GM19023 (cell line): ENCODE results near the gene CERS3.

ENCODE experiments used
- ATAC-seq: cut with Tn5 transposase; IDR thresholded peaks from one replicate; pipeline ENCODE4 v1.9.1; 2021; ENCODE audit warnings: mild to moderate bottlenecking, moderate library complexity; ENCODE audit not compliant: unreplicated experiment

The CERS3 gene

GRCh38 chr15:100531204-100531603 lies 2.5 kb upstream of the CERS3 start:
- no peak for ATAC-seq

GRCh38 chr15:100529556-100529955 lies 806 bp upstream of the CERS3 start:
- ATAC-seq = no peak

DNA sequence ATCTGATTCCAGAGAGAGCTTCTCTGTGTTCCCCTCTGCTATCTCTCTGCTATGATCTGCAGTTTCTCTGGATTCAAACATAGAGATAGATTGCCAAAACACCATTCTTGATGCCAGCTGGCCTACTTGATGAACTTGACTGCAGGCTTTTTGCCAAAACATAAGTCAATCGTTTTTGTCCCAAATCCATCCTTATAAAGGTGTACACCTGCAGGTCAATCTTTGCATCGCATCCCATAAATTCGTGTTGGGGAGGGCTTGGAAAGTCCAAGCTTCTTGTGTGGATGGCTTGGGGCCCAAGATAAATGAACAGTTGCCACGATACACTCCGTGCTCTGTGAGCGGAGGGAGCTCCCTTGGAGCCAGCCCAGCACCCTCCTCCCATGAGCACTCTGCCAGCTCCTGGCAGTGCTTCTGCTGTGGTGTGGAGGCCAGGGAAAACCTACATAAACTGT lies 2.7 kb downstream of the CERS3 start:
- ATAC-seq = no peak

DNA sequence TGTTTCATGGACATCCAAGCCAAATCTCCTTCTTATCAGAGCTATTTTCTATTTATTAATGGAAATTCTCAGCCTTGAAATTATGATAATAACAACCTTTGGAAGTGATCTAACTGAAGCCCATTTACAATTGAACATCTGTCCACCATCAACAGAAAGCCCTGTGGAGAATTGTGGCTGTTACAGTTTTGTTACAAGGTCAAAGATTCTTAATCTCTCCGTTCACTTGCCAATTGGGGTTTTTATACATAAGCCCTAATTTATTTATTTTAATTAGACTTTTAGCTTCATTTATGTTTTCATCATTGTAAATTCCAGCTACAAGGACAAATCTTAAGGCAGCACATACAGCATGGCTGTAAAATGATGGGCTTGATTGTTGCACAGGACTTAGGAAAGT lies 3.3 kb downstream of the CERS3 start:
- no peak for ATAC-seq

DNA sequence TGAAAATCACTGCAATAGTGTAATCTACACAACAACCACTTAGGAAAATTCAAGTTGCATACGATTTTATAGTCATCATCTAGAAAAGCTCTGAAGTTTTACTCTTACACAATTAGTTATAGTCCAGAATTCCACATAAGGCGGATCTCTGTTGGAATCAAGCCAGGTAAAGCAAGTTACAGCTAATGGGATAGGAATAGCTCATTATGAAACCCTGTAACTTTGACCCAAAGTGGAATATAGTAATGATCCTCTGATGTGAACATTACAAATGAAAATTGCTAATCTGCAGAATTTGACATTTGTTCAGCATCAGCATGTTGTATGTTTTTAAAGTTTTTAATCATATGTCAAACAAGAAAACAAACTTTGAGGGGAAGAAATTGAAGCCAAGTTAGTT lies 4.4 kb downstream of the CERS3 start:
- ATAC-seq = no peak

GRCh38 chr15:100521907-100522306 lies 6.8 kb downstream of the CERS3 start:
- no peak for ATAC-seq

DNA sequence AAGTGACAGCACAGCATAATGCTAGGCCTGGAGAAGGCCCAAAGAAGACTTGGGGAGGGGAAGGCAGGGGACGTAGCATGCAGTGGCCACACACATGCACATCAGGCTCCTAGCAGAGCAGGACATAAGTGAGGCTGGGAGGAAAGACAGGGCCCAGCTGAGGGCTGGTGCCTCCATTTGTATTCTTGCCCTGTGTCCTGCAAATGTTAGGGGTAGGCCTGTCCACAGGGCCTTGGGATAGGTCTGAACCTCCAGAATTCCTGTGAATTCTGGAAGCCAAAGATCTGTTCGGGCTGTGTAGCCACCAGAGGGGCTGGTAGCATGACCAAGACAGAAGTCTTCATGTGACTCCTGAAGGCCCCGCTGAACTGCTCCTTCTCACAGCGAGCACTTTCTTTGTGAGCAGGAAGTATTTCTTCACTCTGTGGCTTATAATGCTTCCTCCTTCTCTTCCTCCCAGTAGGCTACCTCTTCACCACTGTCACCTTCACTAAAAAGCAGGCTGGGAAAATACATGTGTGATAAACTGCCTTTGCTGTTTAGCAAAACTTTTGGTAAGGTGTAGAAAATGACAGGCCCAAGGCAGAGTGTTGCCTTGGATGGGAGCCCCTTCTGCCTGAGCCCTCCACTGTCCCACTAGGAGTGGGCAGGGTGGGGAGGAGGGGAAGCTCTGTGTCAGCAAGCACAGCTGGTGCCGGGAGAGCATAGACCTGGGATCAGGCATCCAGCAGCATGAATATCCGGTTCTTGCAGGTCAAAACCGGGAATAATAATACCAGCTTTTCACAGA lies 8.4 kb downstream of the CERS3 start:
- ATAC-seq = no peak

- no peak for ATAC-seq
Measured at GRCh38 chr15:100517846-100518245, 10.9 kb downstream of the CERS3 start.

- ATAC-seq = no peak
Measured at GRCh38 chr15:100516643-100517512, 11.9 kb downstream of the CERS3 start.

- no peak for ATAC-seq
Measured at GRCh38 chr15:100515758-100516157, 13.0 kb downstream of the CERS3 start.

GRCh38 chr15:100508641-100509300 lies 20.0 kb downstream of the CERS3 start:
- ATAC-seq = no peak

DNA sequence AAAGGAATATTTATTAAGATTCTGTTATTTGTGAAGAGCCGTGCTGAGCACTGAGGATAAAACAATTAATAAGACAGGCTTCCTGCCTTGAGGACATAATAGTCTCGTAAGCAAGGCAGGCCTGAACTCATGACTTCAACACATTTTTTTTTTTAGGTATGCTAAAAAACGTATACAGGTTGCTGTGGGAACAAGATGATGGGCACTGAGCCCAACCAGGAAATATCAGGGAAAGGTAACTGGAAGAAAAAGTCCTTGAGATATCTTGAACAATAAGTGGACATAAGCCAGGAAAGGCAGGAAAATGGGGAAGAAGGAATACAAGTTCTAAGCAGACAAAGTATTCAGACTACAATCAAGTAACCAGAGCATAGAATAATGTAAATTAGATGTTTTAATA lies 26.1 kb downstream of the CERS3 start:
- ATAC-seq = no peak

DNA sequence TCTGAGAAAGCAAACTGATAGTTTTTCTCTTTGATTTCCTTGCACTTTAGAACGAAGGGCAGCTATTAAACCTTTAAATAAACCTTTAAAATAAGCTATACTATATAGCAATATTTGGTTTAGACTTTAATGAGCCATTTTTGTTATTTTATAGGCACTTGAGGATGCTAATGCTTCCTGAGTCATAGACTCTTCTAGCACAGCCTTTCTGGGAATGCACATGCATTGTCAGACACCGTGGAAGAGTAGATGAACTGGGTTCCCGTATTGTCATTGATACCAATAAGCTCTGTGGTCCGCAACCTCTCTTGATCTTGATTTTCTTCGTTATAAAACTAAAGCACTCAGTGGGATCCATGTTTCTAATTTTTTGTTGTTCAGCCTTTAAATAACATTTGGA lies 27.6 kb downstream of the CERS3 start:
- no peak for ATAC-seq

DNA sequence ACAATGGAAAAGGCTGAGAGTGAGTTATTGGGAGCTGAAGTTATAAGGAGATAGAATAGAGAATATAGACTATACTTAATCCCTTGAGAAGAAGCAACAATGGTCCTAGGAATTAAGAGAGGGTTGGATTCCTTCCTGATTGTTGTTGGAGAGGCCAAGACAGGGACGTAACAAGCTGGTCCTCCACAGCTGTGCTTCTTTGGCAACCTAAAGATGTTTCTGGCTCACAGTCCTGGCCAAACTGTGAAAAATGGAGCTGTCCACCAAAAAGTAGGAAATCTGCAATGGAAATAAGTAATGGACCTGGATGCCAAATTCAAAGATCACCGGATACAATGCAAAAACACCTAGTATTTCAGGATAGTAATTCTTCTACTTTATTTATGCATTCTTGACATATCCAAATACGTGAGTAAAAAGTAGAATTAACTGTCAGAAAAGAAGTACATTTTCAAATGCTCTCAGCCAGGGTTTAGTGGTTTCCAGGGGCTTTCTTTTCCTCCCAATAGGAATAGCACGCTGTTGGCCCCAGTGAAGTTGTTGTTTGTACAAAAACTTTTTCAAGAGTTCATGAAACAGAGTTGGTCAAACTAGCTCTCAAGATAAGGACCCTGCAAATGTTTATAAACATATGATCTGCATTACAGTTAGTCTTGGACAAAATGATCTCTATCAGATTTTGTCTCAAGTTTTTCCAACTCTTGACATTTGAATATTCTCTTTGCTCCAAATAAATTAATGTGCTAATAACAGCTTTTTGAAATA lies 28.3 kb downstream of the CERS3 start:
- ATAC-seq = no peak

DNA sequence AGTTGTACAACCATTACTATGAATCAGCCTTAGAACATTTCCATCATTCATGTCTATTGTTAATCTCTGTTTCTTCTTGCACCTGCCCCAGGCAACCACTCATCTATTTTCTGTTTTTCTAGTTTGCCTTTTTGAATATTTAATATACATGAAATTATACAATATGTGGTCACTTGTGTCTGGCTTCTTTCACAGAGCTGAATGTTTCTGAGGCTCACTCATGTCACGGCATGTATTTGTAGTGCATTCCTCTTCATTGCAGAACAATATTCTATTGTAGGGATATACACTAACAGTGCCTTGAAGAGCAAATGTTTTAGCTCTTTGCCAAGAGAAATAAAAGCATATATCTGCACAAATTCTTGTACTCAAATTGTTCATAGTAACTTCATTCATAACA lies 32.9 kb downstream of the CERS3 start:
- ATAC-seq = no peak

- ATAC-seq = no peak
Measured at GRCh38 chr15:100493213-100493612, 35.5 kb downstream of the CERS3 start.

GRCh38 chr15:100484443-100484842 lies 44.3 kb downstream of the CERS3 start:
- no peak for ATAC-seq

DNA sequence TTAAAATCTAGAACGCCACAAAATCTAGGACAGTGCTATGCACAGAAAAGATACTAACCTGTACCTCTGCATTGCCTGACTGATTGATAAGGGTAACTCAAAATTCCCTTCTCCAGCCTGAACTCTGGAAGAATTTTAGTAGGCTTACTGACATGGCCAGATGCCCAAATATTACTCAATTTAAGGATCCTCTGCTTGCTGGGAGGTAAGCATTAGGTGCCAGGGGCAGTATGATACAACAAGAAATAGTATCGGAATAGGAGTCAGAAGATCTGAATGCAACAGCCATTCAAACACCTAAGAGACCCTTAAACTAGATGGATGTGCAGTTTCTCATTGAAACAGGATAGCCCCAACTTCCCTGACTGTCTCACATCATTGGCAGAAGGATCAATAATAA lies 45.4 kb downstream of the CERS3 start:
- ATAC-seq = no peak

DNA sequence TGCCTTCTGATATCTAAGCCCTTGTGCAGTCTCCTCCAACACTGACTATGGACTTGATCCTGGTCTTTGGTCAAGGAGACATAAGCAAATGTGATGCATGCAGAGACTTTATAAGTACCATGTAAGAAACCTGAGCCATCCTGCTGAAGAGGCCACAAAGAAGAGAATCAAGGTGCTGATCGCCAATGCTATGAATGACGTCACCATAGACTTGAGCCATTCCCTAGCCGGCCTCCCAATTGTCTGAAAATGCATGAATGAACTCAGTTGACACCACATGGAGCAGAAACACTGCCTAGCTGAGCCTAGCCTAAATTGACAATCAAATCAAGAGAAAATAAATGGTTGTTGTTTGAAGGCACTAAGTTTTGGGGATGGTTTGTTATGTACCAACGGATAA lies 51.9 kb downstream of the CERS3 start:
- no peak for ATAC-seq

GRCh38 chr15:100472736-100473135 lies 56.0 kb downstream of the CERS3 start:
- no peak for ATAC-seq

DNA sequence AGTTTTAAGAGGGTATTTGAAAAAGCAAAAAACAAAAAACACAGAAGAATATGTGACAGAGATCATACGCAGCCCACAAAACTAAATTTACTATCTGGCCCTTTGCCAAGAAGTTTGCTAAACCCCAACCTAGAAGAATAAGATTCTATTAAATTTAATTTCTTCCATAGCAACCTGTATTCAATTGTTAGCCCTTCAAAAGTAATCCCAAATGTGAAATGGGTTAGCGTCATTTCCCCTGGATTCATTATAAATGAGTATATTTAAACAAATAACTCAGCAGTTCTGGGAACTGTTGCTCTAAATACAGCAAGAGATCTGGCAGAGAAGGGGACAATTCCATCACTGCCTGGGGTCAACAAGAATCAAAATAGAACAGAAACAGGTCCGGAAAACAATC lies 56.8 kb downstream of the CERS3 start:
- no peak for ATAC-seq
